ENCODE results near the gene FCER1A.

Gene FCER1A

GRCh38 chr1:159302095-159302494, at the start of gene FCER1A:
TSS of gene FCER1A (plus strand) at chr1:159302336. CDS start at chr1:159302365, 29 bp downstream.
- no peak within 1 kb of the TSS for H3K4me3 ChIP-seq (ENCODE audit: low read length)
- H3K27me3 ChIP-seq (ENCODE audit: low read depth, low read length) = no peaks in the 10 kb centered on the region
- H3K4me2 ChIP-seq (ENCODE audit: low read length) = no peak within 1 kb of the TSS
- H2AFZ ChIP-seq (ENCODE audit: low read depth, low read length) = no peak within 1 kb of the TSS
- H4K20me1 ChIP-seq (ENCODE audit: insufficient read depth, low read length) = no peaks in the 10 kb centered on the region
- no peak within 1 kb of the TSS for H3K9ac ChIP-seq (ENCODE audit: low read length)
- H3K36me3 ChIP-seq (replicated peaks; ENCODE audit: low read depth, low read length) = no peaks in the 10 kb centered on the region
- H3K79me2 ChIP-seq (ENCODE audit: low read length) = no peaks in the 10 kb centered on the region
- H3K27ac ChIP-seq (ENCODE audit: low read length) = no peak within 1 kb of the TSS
- H3K9me3 ChIP-seq (ENCODE audit: insufficient read depth, low read length) = no peaks in the 10 kb centered on the region
- H3K4me1 ChIP-seq (ENCODE audit: low read length) = peaks cover 26% of the 10 kb centered on the region
- TF ChIP-seq EZH2phosphoT487 (IDR thresholded peaks at IDR 0.05; ENCODE audit: low read depth) (no peak), CTCF (IDR thresholded peaks at IDR 0.05; ENCODE audit: low read depth, low read length) (no peak)

GRCh38 chr1:159261311-159261710, 40.8 kb upstream of the FCER1A start:
- H2AFZ ChIP-seq (ENCODE audit: low read depth, low read length) = no peak overlapping the region
- H3K9ac ChIP-seq (ENCODE audit: low read length) = no peak overlapping the region
- TF ChIP-seq EZH2phosphoT487 (IDR thresholded peaks at IDR 0.05; ENCODE audit: low read depth) (no peak), CTCF (IDR thresholded peaks at IDR 0.05; ENCODE audit: low read depth, low read length) (no peak)
- peaks cover 8% of the 10 kb centered on the region for H3K36me3 ChIP-seq (replicated peaks; ENCODE audit: low read depth, low read length)
- no peak overlapping the region for H3K27ac ChIP-seq (ENCODE audit: low read length)
- no peak overlapping the region for H3K4me3 ChIP-seq (ENCODE audit: low read length)
- no peaks in the 10 kb centered on the region for H4K20me1 ChIP-seq (ENCODE audit: insufficient read depth, low read length)
- H3K4me1 ChIP-seq (ENCODE audit: low read length) = peaks cover under 1% of the 10 kb centered on the region; the same call in 1 of the 2 replicates
- H3K4me2 ChIP-seq (ENCODE audit: low read length) = no peak overlapping the region
- H3K27me3 ChIP-seq (ENCODE audit: low read depth, low read length) = no peaks in the 10 kb centered on the region
- no peaks in the 10 kb centered on the region for H3K79me2 ChIP-seq (ENCODE audit: low read length)
- peaks cover 8% of the 10 kb centered on the region; the same call in 1 of the 2 replicates for H3K9me3 ChIP-seq (ENCODE audit: insufficient read depth, low read length)

GRCh38 chr1:159261721-159262494, 40.2 kb upstream of the FCER1A start:
- H3K4me2 ChIP-seq (ENCODE audit: low read length) = no peak overlapping the region
- H3K4me3 ChIP-seq (ENCODE audit: low read length) = no peak overlapping the region
- peaks cover 2% of the 10 kb centered on the region for H3K36me3 ChIP-seq (replicated peaks; ENCODE audit: low read depth, low read length)
- TF ChIP-seq EZH2phosphoT487 (IDR thresholded peaks at IDR 0.05; ENCODE audit: low read depth) (no peak), CTCF (IDR thresholded peaks at IDR 0.05; ENCODE audit: low read depth, low read length) (no peak)
- H4K20me1 ChIP-seq (ENCODE audit: insufficient read depth, low read length) = no peaks in the 10 kb centered on the region
- H3K4me1 ChIP-seq (ENCODE audit: low read length) = peaks cover 6% of the 10 kb centered on the region; the same call in 1 of the 2 replicates
- peaks cover 2% of the 10 kb centered on the region; the same call in 1 of the 2 replicates for H3K9me3 ChIP-seq (ENCODE audit: insufficient read depth, low read length)
- H3K27ac ChIP-seq (ENCODE audit: low read length) = no peak overlapping the region
- no peak overlapping the region for H3K9ac ChIP-seq (ENCODE audit: low read length)
- H3K79me2 ChIP-seq (ENCODE audit: low read length) = no peaks in the 10 kb centered on the region
- H2AFZ ChIP-seq (ENCODE audit: low read depth, low read length) = no peak overlapping the region
- H3K27me3 ChIP-seq (ENCODE audit: low read depth, low read length) = no peaks in the 10 kb centered on the region

- no peak overlapping the region for H3K27ac ChIP-seq (ENCODE audit: low read length)
- H3K9me3 ChIP-seq (ENCODE audit: insufficient read depth, low read length) = no peaks in the 10 kb centered on the region
- H3K36me3 ChIP-seq (replicated peaks; ENCODE audit: low read depth, low read length) = no peaks in the 10 kb centered on the region
- no peak overlapping the region for H3K9ac ChIP-seq (ENCODE audit: low read length)
- H4K20me1 ChIP-seq (ENCODE audit: insufficient read depth, low read length) = no peaks in the 10 kb centered on the region
- H3K4me1 ChIP-seq (ENCODE audit: low read length) = peaks cover 6% of the 10 kb centered on the region; the same call in 1 of the 2 replicates
- no peaks in the 10 kb centered on the region for H3K27me3 ChIP-seq (ENCODE audit: low read depth, low read length)
- no peak overlapping the region for H3K4me2 ChIP-seq (ENCODE audit: low read length)
- TF ChIP-seq CTCF (IDR thresholded peaks at IDR 0.05; ENCODE audit: low read depth, low read length) (no peak), EZH2phosphoT487 (IDR thresholded peaks at IDR 0.05; ENCODE audit: low read depth) (no peak)
- H2AFZ ChIP-seq (ENCODE audit: low read depth, low read length) = peak overlapping the region; percentile 23; the same call in 1 of the 2 replicates
- H3K79me2 ChIP-seq (ENCODE audit: low read length) = no peaks in the 10 kb centered on the region
- H3K4me3 ChIP-seq (ENCODE audit: low read length) = no peak overlapping the region
Observed at GRCh38 chr1:159266832-159267231, 35.3 kb upstream of the FCER1A start.
